Type B pancreatic cell (in vitro differentiated cells): ENCODE measurements around the gene NAV3. TPM values are rescaled to one million over a fixed set of nuclear protein-coding genes. Genes with fewer than 3 reads are reported as not detected.
A peak's percentile ranks its signal among the peaks of the same experiment; 100 is the strongest.

Experiments used
- DNase-seq: peaks from one replicate; pipeline ENCODE4 v3.0.0; 2021; ENCODE audit warnings: mixed read lengths; ENCODE audit not compliant: unreplicated experiment; ENCODE audit errors: extremely low spot score
- H3K27ac Mint-ChIP-seq: 2 replicates; pipeline ENCODE4 v1.8.0; 2021; ENCODE audit warnings: mild to moderate bottlenecking, mixed read lengths
- H3K27me3 Mint-ChIP-seq: 2 replicates; pipeline ENCODE4 v1.8.0; 2021; ENCODE audit warnings: mixed read lengths
- H3K36me3 Mint-ChIP-seq: 2 replicates; pipeline ENCODE4 v1.8.0; 2021; ENCODE audit warnings: mixed read lengths
- H3K4me1 Mint-ChIP-seq: one replicate; pipeline ENCODE4 v1.8.0; 2021; ENCODE audit warnings: mixed read lengths; ENCODE audit not compliant: unreplicated experiment
- H3K4me3 Mint-ChIP-seq: 2 replicates; pipeline ENCODE4 v1.8.0; 2021; ENCODE audit warnings: mild to moderate bottlenecking, mixed read lengths
- H3K9me3 Mint-ChIP-seq: 2 replicates; pipeline ENCODE4 v1.8.0; 2021; ENCODE audit warnings: mixed read lengths
- total RNA-seq: library from RNA; stranded (reverse); gene quantifications from 2 replicates; pipeline ENCODE4 v1.2.1, GENCODE V29; 2021; ENCODE audit warnings: low replicate concordance
- TF ChIP-seq, protein P1 (sequence below): fragments of 200-600 bp; sonication (generic); conservative IDR thresholded peaks from 2 replicates; pipeline ENCODE4 v1.5.0; 2021; ENCODE audit warnings: antibody characterized with exemption, mild to moderate bottlenecking

Gene NAV3
- total RNA-seq, 1 donor from 2014 or later: 24.9 TPM

GRCh38 chr12:77995436-77996167 is 164.9 kb downstream of the NAV3 start:
- peaks cover 21% of the 10 kb centered on the region for H3K4me1 Mint-ChIP-seq
- no peak overlapping the region for H3K27ac Mint-ChIP-seq
- no peak for DNase-seq

GRCh38 chr12:77996670-77997069 is 166.0 kb downstream of the NAV3 start:
- Mint-ChIP-seq H3K4me3 (no peak overlapping the region), H3K27me3 (no peaks in the 10 kb centered on the region), H3K36me3 (no peaks in the 10 kb centered on the region), H3K4me1 (peaks cover 21% of the 10 kb centered on the region), H3K27ac (no peak overlapping the region), H3K9me3 (no peaks in the 10 kb centered on the region)
- TF ChIP-seq, protein P1, sequence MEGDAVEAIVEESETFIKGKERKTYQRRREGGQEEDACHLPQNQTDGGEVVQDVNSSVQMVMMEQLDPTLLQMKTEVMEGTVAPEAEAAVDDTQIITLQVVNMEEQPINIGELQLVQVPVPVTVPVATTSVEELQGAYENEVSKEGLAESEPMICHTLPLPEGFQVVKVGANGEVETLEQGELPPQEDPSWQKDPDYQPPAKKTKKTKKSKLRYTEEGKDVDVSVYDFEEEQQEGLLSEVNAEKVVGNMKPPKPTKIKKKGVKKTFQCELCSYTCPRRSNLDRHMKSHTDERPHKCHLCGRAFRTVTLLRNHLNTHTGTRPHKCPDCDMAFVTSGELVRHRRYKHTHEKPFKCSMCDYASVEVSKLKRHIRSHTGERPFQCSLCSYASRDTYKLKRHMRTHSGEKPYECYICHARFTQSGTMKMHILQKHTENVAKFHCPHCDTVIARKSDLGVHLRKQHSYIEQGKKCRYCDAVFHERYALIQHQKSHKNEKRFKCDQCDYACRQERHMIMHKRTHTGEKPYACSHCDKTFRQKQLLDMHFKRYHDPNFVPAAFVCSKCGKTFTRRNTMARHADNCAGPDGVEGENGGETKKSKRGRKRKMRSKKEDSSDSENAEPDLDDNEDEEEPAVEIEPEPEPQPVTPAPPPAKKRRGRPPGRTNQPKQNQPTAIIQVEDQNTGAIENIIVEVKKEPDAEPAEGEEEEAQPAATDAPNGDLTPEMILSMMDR: peak; percentile 26
- no peak for DNase-seq

More at GRCh38 chr12:77995436-77996167, 164.9 kb downstream of the NAV3 start:
- no peaks in the 10 kb centered on the region for H3K36me3 Mint-ChIP-seq
- no peaks in the 10 kb centered on the region for H3K9me3 Mint-ChIP-seq
- no peak overlapping the region for H3K4me3 Mint-ChIP-seq
- TF ChIP-seq, protein P1: no peak
- H3K27me3 Mint-ChIP-seq: no peaks in the 10 kb centered on the region

DNA sequence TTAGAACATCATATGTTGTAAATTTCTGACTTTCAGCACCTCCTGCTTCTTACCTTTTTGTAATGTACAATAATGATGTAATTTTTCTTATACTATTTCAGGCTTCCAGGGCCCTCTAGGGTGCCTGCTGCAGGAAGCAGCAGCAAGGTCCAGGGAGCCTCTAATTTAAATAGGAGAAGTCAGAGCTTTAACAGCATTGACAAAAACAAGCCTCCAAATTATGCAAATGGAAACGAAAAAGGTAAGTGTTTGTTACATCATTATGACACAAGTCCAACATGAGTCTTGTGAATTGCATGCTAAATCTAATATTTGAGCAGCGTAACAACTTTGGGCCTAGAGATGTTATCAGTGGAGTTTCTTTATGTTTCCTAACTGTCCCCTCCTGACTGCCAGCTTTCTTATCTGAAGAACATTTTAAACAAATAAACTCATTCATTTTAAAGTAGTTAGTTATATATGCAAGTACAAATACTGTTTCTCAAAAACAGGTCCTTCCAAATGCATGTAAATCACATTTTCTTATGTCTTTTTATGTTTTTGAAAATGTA is 167.6 kb downstream of the NAV3 start:
- Mint-ChIP-seq H3K9me3 (no peaks in the 10 kb centered on the region), H3K36me3 (no peaks in the 10 kb centered on the region), H3K4me1 (peaks cover 21% of the 10 kb centered on the region), H3K4me3 (no peak overlapping the region), H3K27ac (no peak overlapping the region), H3K27me3 (no peaks in the 10 kb centered on the region)
- no peak for DNase-seq
- TF ChIP-seq, protein P1: no peak

DNA sequence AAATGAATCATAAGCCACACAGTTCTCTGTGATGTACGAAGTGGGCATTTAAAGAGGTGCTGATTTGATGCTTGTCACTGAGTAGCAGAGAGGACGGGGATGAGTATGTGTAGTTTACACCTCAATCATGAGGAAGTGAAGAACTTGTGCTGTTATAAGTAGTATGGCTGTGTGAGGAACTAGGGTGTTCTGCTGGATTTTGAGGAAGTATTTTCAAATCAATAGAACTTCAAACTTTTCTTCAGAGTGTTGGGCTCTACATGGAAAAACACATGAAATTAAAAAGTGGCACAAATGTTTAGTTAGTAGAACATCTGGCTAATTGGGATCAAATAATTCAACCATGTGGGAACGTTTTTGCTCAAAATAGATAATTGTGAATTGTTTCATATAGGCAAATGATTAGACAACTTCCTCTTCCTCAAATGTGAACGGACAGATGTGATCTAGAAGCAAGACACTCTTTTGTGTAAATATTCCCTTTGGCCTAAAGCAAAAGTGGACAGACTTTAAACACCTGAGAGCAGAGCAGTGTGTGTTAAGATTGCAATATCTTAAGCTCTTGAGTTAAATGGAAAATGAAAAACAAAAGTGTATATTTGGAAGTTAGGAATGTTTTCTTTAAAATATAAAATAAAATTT is 168.5 kb downstream of the NAV3 start:
- TF ChIP-seq, protein P1: no peak
- Mint-ChIP-seq H3K36me3 (no peaks in the 10 kb centered on the region), H3K27me3 (no peaks in the 10 kb centered on the region), H3K9me3 (no peaks in the 10 kb centered on the region), H3K4me1 (peaks cover 21% of the 10 kb centered on the region), H3K27ac (no peak overlapping the region), H3K4me3 (no peak overlapping the region)
- no peak for DNase-seq

GRCh38 chr12:78002878-78003277 is 172.2 kb downstream of the NAV3 start:
- DNase-seq: no peak
- Mint-ChIP-seq H3K4me1 (peaks cover 17% of the 10 kb centered on the region), H3K27me3 (no peaks in the 10 kb centered on the region), H3K36me3 (no peaks in the 10 kb centered on the region), H3K27ac (no peak overlapping the region), H3K4me3 (no peak overlapping the region), H3K9me3 (no peaks in the 10 kb centered on the region)
- TF ChIP-seq, protein P1: no peak
